ENCODE results near the gene UBLCP1. TPM values are rescaled to one million over a fixed set of nuclear protein-coding genes. Genes with fewer than 3 reads are reported as not detected.

The UBLCP1 gene
- total RNA-seq, 1 experiment from 2014 or later: 32.9 TPM

- TF ChIP-seq ZFX (IDR thresholded peaks at IDR 0.05): no peak
- no peak for TF ChIP-seq ELF1 (IDR thresholded peaks at IDR 0.05; ENCODE audit: borderline replicate concordance, low read depth)
- no peak for TF ChIP-seq FOSL1 (IDR thresholded peaks at IDR 0.05; ENCODE audit: low read depth)
- TF ChIP-seq SIN3A (IDR thresholded peaks at IDR 0.05; ENCODE audit: low read depth): no peak
- no peak for TF ChIP-seq YY1 (IDR thresholded peaks at IDR 0.05; ENCODE audit: extremely low read depth, insufficient replicate concordance, low read depth, low read length)
- TF ChIP-seq CEBPB (IDR thresholded peaks at IDR 0.05; ENCODE audit: low read depth): no peak
- no peak for TF ChIP-seq EZH2phosphoT487 (IDR thresholded peaks at IDR 0.05; ENCODE audit: borderline replicate concordance)
- no peak for TF ChIP-seq EGR1 (IDR thresholded peaks at IDR 0.05; ENCODE audit: low read depth)
- no peak for TF ChIP-seq EZH2 (IDR thresholded peaks at IDR 0.05)
- no peak for TF ChIP-seq CTCF (IDR thresholded peaks at IDR 0.05 in 2 of 3, conservative IDR thresholded peaks at IDR 0.05 in 1 of 3; ENCODE audit: borderline replicate concordance in 1 of 3, insufficient read depth in 1 of 3, low read depth in 2 of 3, low read length in 2 of 3)
- H4K20me1 ChIP-seq (ENCODE audit: insufficient read depth): no peaks in the 10 kb centered on the region
- H3K4me2 ChIP-seq (ENCODE audit: low read length): no peak overlapping the region
- no peak overlapping the region for H3K4me3 ChIP-seq (replicated peaks in 1 of 2; ENCODE audit: low read depth in 1 of 2, low read length in 2 of 2)
- no peak overlapping the region for H2AFZ ChIP-seq (ENCODE audit: low read depth, low read length, poor library complexity, severe bottlenecking)
- no peaks in the 10 kb centered on the region for H3K79me2 ChIP-seq (ENCODE audit: insufficient read depth, low read length)
- intact Hi-C loops (cut with micrococcal nuclease): no loop called here
- DNase-seq (ENCODE audit: low read depth, low spot score) (no peak), ATAC-seq (no peak)
- peaks cover 0 to 6% of the 10 kb centered on the region in 2 experiments; a peak in 2 of 4 replicates for H3K4me1 ChIP-seq (ENCODE audit: control insufficient read depth in 1 of 2, insufficient read depth in 2 of 2, low read length in 2 of 2)
- no peaks in the 10 kb centered on the region for H3K9me2 ChIP-seq (ENCODE audit: insufficient read depth)
- no peaks in the 10 kb centered on the region for H3K27me3 ChIP-seq (ENCODE audit: insufficient read depth, low read length)
- no peak overlapping the region for H3K27ac ChIP-seq (ENCODE audit: low read depth, low read length)
- H3K9me3 ChIP-seq (ENCODE audit: control insufficient read depth in 1 of 2, insufficient read depth in 1 of 2, low read depth in 1 of 2, low read length in 2 of 2): no peaks in the 10 kb centered on the region
- H3K9ac ChIP-seq (ENCODE audit: low read length): no peak overlapping the region
- RAD21 ChIA-PET (ENCODE audit: low non-redundant PET in 1 of 2, low total read pairs in 2 of 2, uncharacterized antibody in 2 of 2, unreplicated experiment in 2 of 2): no interaction called here
- BruUV-seq (replicated peaks): no TSS peak
- CTCF ChIA-PET: no interaction called here
- POLR2A ChIA-PET: no interaction called here
- no peaks in the 10 kb centered on the region for H3K36me3 ChIP-seq (ENCODE audit: control insufficient read depth in 1 of 2, insufficient read depth in 2 of 2, low read length in 2 of 2)
Observed at GRCh38 chr5:159224471-159224870, 38.6 kb upstream of the UBLCP1 start.

GRCh38 chr5:159226451-159226850 is 36.6 kb upstream of the UBLCP1 start:
- Histone ChIP-seq H3K4me3 (replicated peaks in 1 of 2; ENCODE audit: low read depth in 1 of 2, low read length in 2 of 2) (no peak overlapping the region), H3K4me1 (ENCODE audit: control insufficient read depth in 1 of 2, insufficient read depth in 2 of 2, low read length in 2 of 2) (peaks cover 0 to 6% of the 10 kb centered on the region in 2 experiments; a peak in 2 of 4 replicates), H3K27me3 (ENCODE audit: insufficient read depth, low read length) (no peaks in the 10 kb centered on the region), H3K9me2 (ENCODE audit: insufficient read depth) (no peaks in the 10 kb centered on the region), H3K9ac (ENCODE audit: low read length) (no peak overlapping the region), H3K79me2 (ENCODE audit: insufficient read depth, low read length) (no peaks in the 10 kb centered on the region), H2AFZ (ENCODE audit: low read depth, low read length, poor library complexity, severe bottlenecking) (no peak overlapping the region), H3K4me2 (ENCODE audit: low read length) (no peak overlapping the region), H3K9me3 (ENCODE audit: control insufficient read depth in 1 of 2, insufficient read depth in 1 of 2, low read depth in 1 of 2, low read length in 2 of 2) (no peaks in the 10 kb centered on the region), H3K27ac (ENCODE audit: low read depth, low read length) (no peak overlapping the region), H4K20me1 (ENCODE audit: insufficient read depth) (no peaks in the 10 kb centered on the region), H3K36me3 (ENCODE audit: control insufficient read depth in 1 of 2, insufficient read depth in 2 of 2, low read length in 2 of 2) (no peaks in the 10 kb centered on the region)
- no peak for TF ChIP-seq ATF3 (IDR thresholded peaks at IDR 0.05)
- no peak for TF ChIP-seq CTCF (IDR thresholded peaks at IDR 0.05 in 2 of 3, conservative IDR thresholded peaks at IDR 0.05 in 1 of 3; ENCODE audit: borderline replicate concordance in 1 of 3, insufficient read depth in 1 of 3, low read depth in 2 of 3, low read length in 2 of 3)
- no peak for TF ChIP-seq CBX3 (IDR thresholded peaks at IDR 0.05; ENCODE audit: low read depth)
- BruUV-seq (replicated peaks): no TSS peak
- ChIA-PET CTCF (no interaction called here), POLR2A (no interaction called here), RAD21 (ENCODE audit: low non-redundant PET in 1 of 2, low total read pairs in 2 of 2, uncharacterized antibody in 2 of 2, unreplicated experiment in 2 of 2) (no interaction called here)
- intact Hi-C loops (cut with micrococcal nuclease): no loop called here
- no peak for ATAC-seq
- DNase-seq (ENCODE audit: low read depth, low spot score): no peak

All from HCT116 (cell line).